HG03097 (cell line): ENCODE measurements around the gene TBC1D9B.

Source experiments
- ATAC-seq: cut with Tn5 transposase; IDR thresholded peaks from one replicate; pipeline ENCODE4 v1.9.1; 2021; ENCODE audit not compliant: unreplicated experiment, low FRiP score

TBC1D9B gene

DNA sequence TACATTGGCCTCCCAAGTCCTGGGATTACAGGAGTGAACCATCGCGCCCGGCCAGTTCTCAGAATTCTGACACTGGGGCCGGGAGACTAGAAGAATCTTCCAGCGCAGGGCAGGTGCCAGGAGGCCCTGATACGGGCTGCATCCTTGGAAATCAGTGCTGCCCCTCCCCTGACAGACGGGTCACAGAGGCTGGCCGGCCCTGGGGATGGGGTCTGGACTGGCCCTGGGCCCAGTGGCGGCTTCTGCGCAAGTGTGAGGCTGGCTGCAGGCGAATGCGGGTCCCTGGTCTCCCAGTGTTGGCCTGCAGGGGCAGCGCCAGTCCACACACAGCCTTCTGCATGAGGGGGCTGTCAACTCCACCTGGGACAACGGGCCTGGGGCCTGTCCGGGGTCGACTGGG is 831 bp upstream of the TBC1D9B start:
- no peak for ATAC-seq

DNA sequence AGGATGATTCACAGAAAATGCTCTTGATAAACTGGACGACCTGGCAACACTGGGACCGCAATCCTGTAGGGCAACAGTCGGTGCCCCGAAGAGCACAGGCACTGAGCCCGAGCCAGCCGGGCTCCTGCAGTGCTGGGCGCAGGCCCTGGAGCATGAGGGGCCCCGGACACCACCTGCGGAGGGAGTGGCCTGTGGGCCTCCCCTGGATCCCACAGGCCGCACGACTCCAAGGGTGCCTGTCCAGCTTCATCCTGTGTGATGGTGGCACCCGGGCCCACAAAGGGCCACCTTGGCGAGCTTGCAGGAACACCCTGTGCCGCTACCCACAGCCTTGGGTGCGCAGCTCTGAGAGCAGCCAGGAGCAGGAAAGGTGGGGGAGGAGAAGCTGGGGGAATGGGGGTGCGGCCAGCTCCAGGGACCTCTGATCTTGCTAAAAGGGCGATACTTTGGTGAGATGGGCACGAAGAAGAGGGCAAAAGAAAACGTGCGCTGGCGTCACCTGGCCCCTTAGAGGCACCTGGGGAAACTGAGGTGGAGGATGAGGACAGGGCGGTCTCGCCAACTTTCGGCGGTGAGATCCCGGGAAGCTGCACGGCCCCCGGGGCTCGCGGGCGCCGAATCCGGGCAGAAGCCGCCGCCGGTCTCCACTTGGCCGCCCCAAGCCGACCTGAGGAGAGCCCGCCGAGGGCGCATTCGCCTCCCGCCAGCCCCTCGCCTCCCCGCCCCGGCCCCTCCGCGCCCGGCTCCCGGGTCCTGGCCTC is 722 bp downstream of the TBC1D9B start:
- ATAC-seq, result no peak

DNA sequence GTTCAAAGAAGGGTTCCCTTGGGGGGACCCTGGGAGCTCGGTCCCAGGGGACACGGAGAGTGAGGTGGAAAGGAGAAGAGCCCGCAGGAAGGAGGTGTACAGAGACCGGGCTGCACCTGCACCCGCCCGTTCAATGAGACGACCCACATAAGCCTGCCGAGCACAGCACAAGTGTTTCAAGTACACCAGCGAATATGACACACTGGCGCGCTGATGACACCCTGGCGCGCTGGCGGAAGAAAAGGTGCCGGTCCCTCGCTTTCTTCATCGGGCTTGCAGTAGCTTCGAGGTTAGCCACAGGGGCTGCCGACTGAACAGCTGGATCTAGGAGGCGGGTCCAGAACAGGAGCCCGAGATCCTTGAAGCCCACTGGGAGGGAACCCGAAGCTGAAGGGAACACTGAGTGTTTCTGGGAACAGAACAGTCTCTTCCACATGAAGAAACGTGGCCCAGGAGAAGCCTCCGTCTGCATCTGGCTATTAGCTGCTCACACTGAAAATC is 1.4 kb downstream of the TBC1D9B start:
- ATAC-seq, result no peak

DNA sequence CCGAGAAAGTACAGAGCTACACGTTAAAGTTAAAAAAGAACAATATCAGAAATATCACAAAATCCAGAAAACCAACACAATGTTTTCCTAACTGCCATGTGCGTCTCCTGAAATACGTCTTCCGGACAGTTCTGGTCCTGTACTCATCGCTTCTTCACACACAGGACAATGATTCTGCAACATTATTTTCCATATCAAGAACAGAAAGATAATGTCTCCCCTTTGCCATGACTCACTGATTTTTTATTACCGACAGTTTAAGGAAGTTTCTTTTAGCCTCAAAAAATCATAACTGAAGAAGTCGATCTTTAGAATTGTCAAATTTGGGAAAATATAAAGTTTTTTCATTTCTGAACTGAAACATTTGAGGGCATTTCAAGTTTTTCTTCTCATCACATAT is 2.5 kb downstream of the TBC1D9B start:
- no peak for ATAC-seq

DNA sequence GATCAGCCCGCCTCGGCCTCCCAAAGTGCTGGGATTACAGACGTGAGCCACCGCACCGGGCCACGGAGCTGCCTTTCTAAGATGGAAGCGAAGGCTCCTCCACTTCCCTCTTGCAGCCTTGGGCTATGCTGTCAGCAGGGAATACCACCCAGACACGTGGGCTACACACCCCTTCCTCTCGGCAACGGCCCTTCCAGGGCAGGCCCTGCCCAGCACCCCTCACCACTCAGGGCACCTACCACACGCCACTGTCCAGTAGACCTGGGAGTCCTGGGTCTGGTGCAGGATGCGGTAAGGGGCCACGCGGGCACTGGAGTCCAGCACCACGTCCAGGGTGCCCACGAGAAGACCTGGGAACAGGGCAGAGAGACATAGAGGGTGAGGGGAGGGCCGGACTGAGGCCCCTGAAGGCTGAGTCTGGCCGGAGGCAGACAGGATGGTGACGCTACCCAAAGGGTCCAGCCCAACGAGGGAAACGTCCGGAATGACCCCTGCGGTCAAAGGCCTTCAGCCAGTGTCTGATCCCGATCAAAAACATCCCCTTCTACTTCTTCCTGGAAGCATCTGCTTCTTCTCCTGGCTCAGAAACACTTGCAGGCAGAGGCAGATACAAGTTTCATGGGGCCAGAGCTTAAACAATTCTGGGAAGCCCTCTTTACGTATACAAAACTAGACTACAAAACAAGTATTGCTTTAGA is 3.1 kb downstream of the TBC1D9B start:
- ATAC-seq, result no peak

DNA sequence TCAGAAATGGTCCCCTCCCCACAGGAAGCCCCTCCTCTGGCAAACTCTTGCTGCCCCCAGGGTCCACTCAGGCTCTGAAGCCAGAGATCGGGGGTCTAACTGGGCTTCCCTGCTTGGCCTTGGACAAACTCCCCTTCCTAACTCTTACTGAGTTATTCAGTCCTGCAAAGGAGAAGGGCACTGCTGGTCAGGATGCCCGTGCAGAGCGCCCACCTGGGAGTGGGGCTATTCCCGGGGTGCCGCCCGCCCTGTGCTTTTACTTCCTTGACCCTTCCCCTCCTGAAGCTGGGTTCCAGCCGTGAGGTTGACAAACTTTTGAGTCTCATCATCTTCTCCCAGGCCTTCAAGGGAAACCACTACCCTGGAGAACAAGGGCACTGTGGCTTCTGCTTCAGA is 4.9 kb downstream of the TBC1D9B start:
- ATAC-seq, result no peak

DNA sequence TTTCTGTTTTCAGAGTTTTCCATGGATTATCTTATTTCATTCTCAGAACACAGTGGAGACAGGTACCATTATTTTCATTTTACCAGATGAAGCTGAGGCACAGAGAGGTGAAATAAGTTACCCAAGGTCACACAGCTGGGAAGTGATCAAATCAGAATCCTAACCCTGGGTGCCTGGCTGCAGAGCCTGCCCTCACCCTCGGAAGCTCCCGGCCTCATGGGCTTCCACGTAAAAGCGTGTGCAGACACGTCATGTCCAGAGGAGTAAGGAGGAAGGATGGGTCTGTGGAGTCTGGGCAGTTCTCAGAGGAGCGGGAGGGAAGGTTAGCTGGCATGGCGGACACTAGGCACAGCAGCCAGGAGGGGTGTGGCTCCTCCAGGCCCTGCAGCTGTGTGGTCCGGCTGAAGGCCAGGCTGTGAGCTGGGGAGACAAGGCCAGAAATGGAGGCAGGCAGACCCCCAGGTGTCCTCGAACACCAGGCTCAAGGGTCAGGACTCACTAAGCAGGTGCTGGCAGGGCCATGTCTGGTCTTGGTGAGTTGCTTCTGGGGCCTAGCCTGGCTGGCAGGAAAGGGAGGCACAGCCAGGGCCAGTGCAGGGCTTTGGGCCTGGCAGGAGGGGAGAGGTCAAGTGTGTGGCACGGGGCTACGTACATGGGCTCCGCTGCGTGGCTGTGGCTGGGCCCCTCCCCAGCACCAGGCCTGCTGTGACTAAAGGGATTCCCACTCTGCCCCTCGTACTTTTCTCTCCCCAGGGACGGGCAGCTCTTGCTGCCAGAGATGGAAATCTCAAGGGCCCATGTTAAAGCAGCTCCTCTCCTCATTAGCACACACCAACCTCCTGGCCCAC is 5.6 kb downstream of the TBC1D9B start:
- no peak for ATAC-seq

DNA sequence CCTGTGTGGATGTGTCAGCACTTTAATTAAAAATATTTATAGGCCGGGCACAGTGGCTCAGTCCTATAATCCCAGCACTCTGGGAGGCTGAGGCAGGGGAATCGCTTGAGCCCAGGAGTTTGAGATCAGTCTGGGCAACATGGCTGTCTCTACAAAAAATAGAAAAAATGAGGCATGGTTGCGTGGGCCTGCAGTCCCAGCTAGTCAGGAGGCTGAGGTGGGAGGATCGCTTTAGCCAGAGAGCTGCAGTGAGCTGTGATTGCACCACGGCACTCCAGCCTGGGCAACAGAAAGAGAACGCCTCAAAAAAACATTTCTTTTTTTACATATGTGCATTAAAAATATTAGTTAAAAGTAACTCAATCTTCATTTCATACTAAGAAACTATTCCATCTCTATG is 6.2 kb downstream of the TBC1D9B start:
- ATAC-seq, result no peak

DNA sequence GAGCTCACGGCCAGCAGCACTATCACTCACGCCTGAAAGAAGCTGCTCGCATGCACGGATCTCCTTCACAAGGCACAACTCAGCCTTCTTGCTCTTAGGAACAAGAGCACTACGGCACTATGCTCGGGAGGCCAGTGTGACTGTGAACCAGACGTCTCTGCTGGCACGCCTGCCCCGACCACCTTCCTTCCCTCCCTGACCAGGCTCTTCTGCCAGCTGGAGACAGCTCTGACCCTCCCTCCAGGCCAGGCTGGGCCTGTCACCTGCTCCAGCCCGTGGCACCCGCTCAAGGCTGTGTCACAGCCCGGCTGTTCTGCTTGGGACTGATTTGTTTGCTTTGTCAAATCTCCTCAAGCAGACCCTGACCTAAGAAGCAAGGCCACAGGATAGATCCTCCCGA is 7.0 kb downstream of the TBC1D9B start:
- ATAC-seq, result no peak

DNA sequence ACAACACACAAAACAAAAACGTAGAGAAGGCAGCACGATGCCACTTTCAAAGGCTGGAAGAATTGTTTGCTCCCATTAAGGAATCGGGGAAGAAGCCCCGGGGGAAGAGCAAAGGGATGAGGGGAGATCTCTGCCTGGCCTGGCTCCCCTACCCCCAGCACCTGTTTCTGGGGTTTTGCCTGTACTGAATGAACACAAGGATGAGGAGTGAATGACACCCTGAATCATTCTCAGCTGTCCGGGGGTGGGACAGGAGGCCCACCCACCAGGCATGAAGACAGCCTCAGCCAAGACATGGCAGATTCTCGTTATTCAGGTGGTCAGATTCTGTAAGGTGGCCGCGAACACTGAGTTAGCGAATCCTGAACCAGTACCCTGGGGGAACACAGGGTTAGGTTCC is 7.5 kb downstream of the TBC1D9B start:
- no peak for ATAC-seq

DNA sequence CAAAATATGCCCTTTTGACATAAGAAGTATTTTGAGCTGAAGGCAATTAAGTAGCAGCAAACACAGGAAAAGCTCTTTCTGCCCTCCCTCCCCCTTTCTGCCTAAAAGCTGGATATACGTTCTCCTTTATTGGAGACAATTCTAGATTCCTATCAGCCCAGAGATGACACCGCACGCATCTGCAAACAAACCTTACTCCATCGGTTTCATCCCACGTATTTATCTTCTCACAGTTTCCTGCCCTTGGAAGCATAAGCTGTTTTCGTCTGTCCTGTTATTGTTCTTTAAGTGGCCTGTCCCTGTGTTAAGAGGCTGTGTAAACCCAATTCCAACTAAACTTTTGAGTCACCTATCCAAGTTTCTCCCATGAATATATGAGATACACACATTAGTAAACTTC is 11.8 kb downstream of the TBC1D9B start:
- no peak for ATAC-seq

DNA sequence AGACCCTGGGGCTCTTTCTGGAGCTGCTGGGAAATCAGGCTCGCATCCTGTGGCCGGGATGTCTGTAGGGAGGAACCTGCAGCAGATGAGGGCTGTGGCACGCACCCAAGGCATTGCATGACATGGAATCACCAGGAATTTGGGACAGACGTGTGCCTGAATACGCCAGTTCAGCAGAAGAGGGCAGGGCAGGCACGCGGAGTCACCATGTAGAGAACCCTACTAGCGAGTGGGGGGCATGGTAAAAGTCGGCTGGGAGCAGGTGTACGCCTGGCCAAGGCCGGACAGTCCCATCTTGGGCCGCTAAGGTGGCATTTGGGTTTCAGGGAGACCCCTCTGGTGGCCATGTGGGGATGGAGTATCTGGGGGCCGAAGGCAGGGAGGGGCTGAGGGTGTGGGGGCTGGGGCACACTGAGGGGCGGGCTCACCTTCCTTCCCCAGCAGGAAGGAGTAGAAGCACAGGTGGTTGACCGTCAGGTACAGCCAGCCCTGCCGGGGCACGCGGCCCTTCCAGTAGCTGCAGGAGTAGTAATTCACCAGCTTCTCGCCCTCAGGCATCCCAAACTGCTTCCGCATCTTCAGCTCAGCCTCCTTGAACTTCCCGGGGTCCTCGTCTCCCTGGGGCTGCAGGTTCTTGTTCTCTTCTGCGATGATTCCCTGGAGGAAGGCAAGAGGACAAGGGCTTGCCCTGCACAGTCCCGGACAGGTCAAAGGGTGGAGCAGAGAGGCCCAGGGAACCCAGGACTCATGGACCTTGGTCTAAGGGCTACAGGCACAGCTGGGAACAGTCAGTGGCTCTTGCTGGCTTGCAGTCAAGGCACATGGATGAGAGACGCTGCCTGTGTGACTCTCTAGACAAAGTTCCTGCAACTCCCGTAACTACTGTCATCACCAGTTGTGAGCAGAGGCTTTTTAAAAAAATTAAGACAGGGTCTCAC is 13.5 kb downstream of the TBC1D9B start:
- ATAC-seq, result no peak

DNA sequence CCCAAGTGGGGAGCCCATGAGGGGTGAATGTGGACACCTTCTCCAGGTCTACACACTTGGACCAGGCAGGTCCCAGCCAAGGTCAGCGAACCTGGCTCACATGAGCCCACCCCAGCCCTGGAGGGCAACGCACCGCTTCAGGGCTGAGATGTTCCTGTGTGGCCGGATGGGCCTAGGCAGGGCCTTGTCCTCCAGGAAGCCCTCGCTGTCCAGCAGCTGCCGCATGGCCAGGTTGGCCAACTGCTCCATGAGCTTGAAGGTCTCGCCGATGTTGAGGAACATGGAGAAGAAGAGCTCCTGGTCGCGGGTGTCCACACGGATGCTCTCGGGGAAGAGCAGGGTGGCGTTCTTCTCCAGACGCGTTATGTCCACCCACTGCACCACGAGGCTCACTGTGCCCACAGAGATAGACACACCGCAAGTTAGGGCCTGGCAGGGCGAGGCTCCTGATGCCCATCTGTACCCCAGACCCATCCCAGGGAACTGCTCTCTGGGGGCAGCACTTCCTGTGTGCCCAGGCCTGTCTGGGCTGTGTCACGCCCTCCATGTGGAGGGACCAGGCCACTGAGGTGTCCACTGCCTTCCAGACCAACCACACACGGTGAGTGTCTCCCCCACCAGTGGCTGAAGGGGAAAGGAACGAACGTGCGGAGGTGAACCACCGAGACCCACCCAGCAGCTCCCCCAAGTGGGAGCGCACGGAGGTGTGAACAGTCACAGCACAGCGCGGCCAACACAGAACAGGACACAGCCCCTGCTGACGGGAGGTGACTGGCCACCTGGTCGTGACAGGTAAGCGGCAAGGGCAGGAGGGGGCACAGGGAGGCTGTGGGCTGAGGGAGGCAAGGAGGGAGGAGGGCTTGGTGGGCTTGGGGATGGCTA is 14.4 kb downstream of the TBC1D9B start:
- no peak for ATAC-seq

DNA sequence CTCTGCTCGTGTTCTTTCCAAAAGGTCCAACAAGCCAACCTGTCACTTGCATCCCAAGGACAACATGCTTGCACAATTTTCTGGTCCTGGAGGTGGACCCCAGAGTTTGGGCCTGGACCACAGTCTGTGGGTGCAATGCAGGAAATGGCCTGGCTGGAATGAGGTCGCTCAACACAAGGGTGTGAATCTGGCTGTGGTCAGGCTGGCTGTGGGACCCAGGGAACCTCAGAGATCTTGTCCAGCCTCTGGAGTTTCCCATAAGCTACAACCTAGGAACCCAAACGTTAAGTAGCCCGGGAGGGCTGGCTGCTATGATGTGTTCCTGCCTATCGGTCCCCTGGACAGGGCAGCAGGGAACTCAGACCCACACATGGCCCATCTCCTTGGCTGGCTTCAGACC is 15.4 kb downstream of the TBC1D9B start:
- no peak for ATAC-seq

DNA sequence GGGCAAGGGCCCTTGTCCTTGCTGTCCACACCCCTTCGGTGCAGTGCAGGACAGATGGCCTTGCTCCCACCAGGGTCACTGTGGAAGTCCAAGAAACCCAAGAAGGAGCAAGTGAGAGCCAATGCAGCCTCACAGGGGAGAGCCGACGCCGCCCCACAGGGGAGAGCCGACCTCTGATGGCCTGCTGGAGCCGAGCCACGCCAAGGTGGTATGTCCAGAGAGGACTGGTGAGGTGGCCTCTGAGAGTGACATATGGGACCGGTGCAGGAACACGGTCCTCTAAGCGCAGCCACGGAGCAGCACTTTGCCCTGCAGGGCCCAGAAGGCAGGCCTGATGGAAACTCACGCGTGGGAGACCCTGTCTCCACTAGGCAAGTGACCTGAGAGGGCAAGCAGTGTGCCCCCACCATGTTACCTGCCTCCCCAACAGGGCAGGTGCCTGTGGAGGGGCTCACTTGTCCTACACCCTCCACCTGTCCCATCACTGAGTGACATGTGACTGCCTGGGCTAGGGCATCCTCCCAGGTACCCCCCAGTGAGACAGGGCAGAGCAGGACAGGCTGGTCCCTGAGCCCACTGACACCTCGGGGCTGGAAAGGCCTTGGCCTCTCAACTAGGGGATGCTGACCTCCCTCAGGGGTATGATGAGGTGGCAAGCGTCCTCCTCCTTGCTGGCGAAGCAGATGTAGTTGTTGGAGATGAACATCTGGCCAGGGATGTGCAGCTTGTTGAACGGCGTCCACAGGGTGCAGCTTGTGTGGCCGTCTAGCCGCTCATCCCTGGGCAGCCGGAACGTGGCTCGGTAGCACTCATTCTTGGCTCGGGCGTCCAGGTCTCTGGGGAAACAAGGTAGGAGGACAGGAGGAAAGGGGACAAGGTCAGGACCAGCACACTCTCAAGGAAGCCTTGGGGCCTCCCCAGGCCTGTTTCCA is 16.7 kb downstream of the TBC1D9B start:
- ATAC-seq, result no peak

DNA sequence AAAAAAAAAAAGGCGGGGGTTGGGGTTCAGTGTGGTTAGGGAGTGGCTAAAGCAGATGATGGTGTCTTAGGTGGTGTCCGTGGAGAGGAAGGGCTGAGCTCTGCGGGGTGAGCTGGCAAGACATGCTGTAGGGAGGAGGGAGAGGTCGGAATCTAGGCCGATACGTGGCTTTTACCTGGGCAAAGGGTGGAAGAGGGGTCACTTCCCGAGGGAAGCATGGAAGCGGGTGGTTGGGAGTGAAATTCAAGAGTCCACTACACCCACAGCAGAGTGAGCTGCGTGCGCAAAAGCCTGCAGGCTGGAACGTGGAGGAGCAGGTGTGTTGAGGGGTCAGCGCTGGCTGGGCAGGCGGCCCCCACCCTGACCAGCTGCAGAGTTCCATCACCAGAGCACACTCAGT is 17.8 kb downstream of the TBC1D9B start:
- no peak for ATAC-seq

DNA sequence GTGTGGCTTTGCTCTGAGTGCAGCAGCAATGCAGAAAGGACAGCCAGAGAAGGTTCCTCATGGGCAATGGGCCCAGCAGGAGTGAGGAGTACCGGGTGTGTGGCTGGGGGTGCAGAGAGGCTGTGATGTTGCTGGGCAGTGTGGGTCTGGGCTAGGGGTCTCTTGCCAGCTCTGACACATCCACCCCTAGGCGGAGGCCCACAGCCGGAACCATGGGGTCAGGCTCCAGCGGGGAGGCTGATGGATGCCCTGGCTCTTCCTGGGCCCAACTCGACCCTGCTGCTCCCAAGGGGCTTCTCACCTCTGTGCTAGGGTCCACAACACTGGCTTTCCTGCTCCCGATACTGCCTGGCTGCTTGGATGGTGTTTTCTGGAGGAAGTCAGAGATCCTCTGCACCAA is 19.9 kb downstream of the TBC1D9B start:
- ATAC-seq, result no peak

DNA sequence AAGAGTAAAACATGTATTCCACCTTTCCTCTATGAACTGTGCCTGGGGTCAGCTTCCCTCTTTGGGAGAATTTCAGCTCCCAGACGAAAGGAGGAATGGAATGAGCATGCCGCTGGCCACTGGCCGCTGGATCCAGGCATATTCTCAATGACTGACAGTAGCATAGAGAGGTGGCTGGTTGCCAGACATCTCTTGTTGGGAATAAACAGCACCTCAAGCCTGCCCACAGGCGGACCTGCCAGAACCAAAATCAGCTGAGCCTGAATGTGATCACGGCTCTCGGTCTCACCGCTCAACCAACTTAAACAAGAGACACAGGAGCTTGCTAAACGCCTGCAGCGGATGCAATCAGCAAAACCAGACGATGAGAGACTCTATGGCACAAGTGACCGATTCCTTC is 20.6 kb downstream of the TBC1D9B start:
- no peak for ATAC-seq
